Prostate gland (tissue), 2 donors: ENCODE measurements around the gene AJAP1. TPM values are rescaled to one million over a fixed set of nuclear protein-coding genes. Genes with fewer than 3 reads are reported as not detected.

Experiments
- DNase-seq: peaks from one replicate; pipeline ENCODE4 v3.0.0-alpha.2; 2019; ENCODE audit warnings: low spot score
- H3K27ac ChIP-seq, 2 donors: fragments of 200-600 bp; sonication (generic); 2 replicates each; pipeline ENCODE4 v1.5.1; 2017 to 2019
- H3K27me3 ChIP-seq: fragments of 200-600 bp; sonication (generic); replicated peaks from 2 replicates; pipeline ENCODE4 v1.5.1; 2019; ENCODE audit not compliant: insufficient read depth
- H3K36me3 ChIP-seq, 2 donors: fragments of 200-600 bp; sonication (generic); 1 replicate in 1 of 2; 2 replicates in 1 of 2; pipeline versions ENCODE4 v1.5.1 to v1.8.1; 2017 to 2019
- H3K4me1 ChIP-seq: fragments of 200-600 bp; sonication (generic); replicated peaks from 2 replicates; pipeline ENCODE4 v1.5.1; 2019
- H3K4me3 ChIP-seq, 2 donors: fragments of 200-600 bp; sonication (generic); 2 replicates each; pipeline ENCODE4 v1.5.1; 2017 to 2019
- H3K9me3 ChIP-seq: fragments of 200-600 bp; sonication (generic); 2 replicates; pipeline ENCODE4 v1.5.1; 2017
- POLR2A ChIP-seq: fragments of 450-650 bp; IDR thresholded peaks from one replicate; pipeline ENCODE4 v1.6.1; 2016; ENCODE audit warnings: antibody characterized with exemption, mild to moderate bottlenecking
- POLR2AphosphoS5 ChIP-seq: sonication (generic); formaldehyde crosslinking; IDR thresholded peaks from one replicate; pipeline ENCODE4 v1.6.1; 2017; ENCODE audit warnings: antibody characterized with exemption
- WGBS: methylation state at CpG from one replicate; pipeline ENCODE4 v1.1.5; 2018; 5-methylcytosine and 5-hydroxymethylcytosine counted together
- intact Hi-C: fragments of 100-400 bp; cut with DNase I; formaldehyde crosslinking; loops from one replicate; pipeline ENCODE4 v1.14.2; 2022
- total RNA-seq, 2 donors: library from RNA; depleted of rRNA; stranded (reverse); fragments of >200 nt; gene quantifications; one replicate each; pipeline ENCODE4 v1.1.0, GENCODE V29; 2016
- TF ChIP-seq, protein P1 (sequence below), 4 experiments: fragments of 200-600 bp in 2 of 4; fragments of 450-650 bp in 2 of 4; sonication (generic) in 2 of 4; IDR thresholded peaks; 1 replicate in 3 of 4; 2 replicates in 1 of 4; pipeline ENCODE4 v1.5.1; 2016 to 2019; ENCODE audit warnings: antibody characterized with exemption in 4 of 4, mild to moderate bottlenecking in 2 of 4, moderate library complexity in 2 of 4

The AJAP1 gene
- total RNA-seq, 2 donors from 2014 or later, result 0.73 to 6.7 TPM

GRCh38 chr1:4771721-4772120 lies 117.3 kb downstream of the AJAP1 start:
- TF ChIP-seq, protein P1, sequence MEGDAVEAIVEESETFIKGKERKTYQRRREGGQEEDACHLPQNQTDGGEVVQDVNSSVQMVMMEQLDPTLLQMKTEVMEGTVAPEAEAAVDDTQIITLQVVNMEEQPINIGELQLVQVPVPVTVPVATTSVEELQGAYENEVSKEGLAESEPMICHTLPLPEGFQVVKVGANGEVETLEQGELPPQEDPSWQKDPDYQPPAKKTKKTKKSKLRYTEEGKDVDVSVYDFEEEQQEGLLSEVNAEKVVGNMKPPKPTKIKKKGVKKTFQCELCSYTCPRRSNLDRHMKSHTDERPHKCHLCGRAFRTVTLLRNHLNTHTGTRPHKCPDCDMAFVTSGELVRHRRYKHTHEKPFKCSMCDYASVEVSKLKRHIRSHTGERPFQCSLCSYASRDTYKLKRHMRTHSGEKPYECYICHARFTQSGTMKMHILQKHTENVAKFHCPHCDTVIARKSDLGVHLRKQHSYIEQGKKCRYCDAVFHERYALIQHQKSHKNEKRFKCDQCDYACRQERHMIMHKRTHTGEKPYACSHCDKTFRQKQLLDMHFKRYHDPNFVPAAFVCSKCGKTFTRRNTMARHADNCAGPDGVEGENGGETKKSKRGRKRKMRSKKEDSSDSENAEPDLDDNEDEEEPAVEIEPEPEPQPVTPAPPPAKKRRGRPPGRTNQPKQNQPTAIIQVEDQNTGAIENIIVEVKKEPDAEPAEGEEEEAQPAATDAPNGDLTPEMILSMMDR (IDR thresholded peaks at IDR 0.05), result no peak
- no peak for TF ChIP-seq POLR2A
- TF ChIP-seq POLR2AphosphoS5, result no peak
- H3K27me3 ChIP-seq, result peaks cover 8% of the 10 kb centered on the region
- no peaks in the 10 kb centered on the region for H3K36me3 ChIP-seq
- H3K4me3 ChIP-seq, result no peak overlapping the region
- no peak overlapping the region for H3K27ac ChIP-seq
- intact Hi-C loops, result no loop called here
- no peaks in the 10 kb centered on the region for H3K9me3 ChIP-seq
- WGBS, result 88% methylated on average over 8 of the region's 8 CpGs
- no peak for DNase-seq
- no peaks in the 10 kb centered on the region for H3K4me1 ChIP-seq

GRCh38 chr1:4772294-4773010 lies 118.0 kb downstream of the AJAP1 start:
- Histone ChIP-seq H3K4me3 (no peak overlapping the region), H3K9me3 (no peaks in the 10 kb centered on the region), H3K36me3 (no peaks in the 10 kb centered on the region), H3K27me3 (peaks cover 8% of the 10 kb centered on the region), H3K4me1 (no peaks in the 10 kb centered on the region), H3K27ac (no peak overlapping the region)
- TF ChIP-seq POLR2A, result no peak
- no peak for TF ChIP-seq POLR2AphosphoS5
- TF ChIP-seq, protein P1 (IDR thresholded peaks at IDR 0.05), result no peak
- 89% methylated on average over 37 of the region's 37 CpGs for WGBS
- intact Hi-C loops, result no loop called here
- no peak for DNase-seq

GRCh38 chr1:4773226-4773625 lies 118.8 kb downstream of the AJAP1 start:
- Histone ChIP-seq H3K36me3 (no peaks in the 10 kb centered on the region), H3K4me3 (no peak overlapping the region), H3K9me3 (no peaks in the 10 kb centered on the region), H3K27ac (no peak overlapping the region), H3K4me1 (no peaks in the 10 kb centered on the region), H3K27me3 (peaks cover 8% of the 10 kb centered on the region)
- no peak for TF ChIP-seq POLR2AphosphoS5
- TF ChIP-seq, protein P1 (IDR thresholded peaks at IDR 0.05), result no peak
- no peak for TF ChIP-seq POLR2A
- no peak for DNase-seq
- WGBS, result 69% methylated on average over 7 of the region's 7 CpGs
- intact Hi-C loops, result no loop called here

GRCh38 chr1:4775506-4775905 lies 121.1 kb downstream of the AJAP1 start:
- WGBS, result 61% methylated on average over 9 of the region's 9 CpGs
- no peaks in the 10 kb centered on the region for H3K9me3 ChIP-seq
- TF ChIP-seq, protein P1 (IDR thresholded peaks at IDR 0.05), result no peak
- TF ChIP-seq POLR2A (no peak), POLR2AphosphoS5 (no peak)
- H3K4me1 ChIP-seq, result no peaks in the 10 kb centered on the region
- H3K36me3 ChIP-seq, result no peaks in the 10 kb centered on the region
- intact Hi-C loops, result no loop called here
- no peak for DNase-seq
- no peak overlapping the region for H3K4me3 ChIP-seq
- H3K27me3 ChIP-seq, result peaks cover 8% of the 10 kb centered on the region
- H3K27ac ChIP-seq, result no peak overlapping the region

DNA sequence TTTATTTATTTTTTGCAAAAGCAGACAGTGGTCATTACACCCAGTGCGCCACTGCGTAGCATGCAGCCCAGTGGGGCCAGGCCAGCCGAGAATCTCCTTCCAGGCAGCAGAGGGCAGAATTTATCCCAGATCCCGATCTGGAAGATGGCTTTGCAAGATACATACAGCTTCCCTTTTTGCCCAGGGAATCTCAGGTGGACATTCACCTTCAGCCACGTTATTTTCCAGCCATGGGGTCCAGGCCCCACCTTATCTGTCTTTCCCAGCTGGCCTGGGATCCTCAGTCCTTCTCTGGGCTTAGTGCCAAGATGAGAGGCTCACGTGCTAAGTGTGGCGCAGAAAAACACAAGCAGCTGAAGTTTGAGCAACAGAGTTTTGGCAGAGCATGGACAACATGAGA lies 123.6 kb downstream of the AJAP1 start:
- Histone ChIP-seq H3K9me3 (no peaks in the 10 kb centered on the region), H3K4me1 (no peaks in the 10 kb centered on the region), H3K27ac (no peak overlapping the region), H3K4me3 (no peak overlapping the region), H3K27me3 (no peaks in the 10 kb centered on the region), H3K36me3 (no peaks in the 10 kb centered on the region)
- TF ChIP-seq POLR2A (no peak), POLR2AphosphoS5 (no peak)
- TF ChIP-seq, protein P1 (IDR thresholded peaks at IDR 0.05), result peak in 3 of 4 experiments; percentile 30 to 43 (median 34)
- 20% methylated on average over 7 of the region's 7 CpGs for WGBS
- no peak for DNase-seq
- intact Hi-C loops, result no loop called here
